Vagina (tissue), 2 donors: ENCODE measurements around the gene SYCP1. TPM values are rescaled to one million over a fixed set of nuclear protein-coding genes. Genes with fewer than 3 reads are reported as not detected.
"Not testable (repeated sequence)": the region's sequence is repeated elsewhere in the genome, so short reads cannot be mapped to it uniquely, and the experiment has no call there.

Experiments used
- DNase-seq, 2 donors: peaks; one replicate each; pipeline ENCODE4 v3.0.0-alpha.2; 2017; ENCODE audit errors: extremely low spot score in 2 of 2
- H3K27ac ChIP-seq: fragments of 200-600 bp; sonication (generic); one replicate; pipeline ENCODE4 v1.5.1; 2019
- H3K27me3 ChIP-seq: fragments of 200-600 bp; sonication (generic); one replicate; pipeline ENCODE4 v1.5.1; 2019
- H3K36me3 ChIP-seq, 2 donors: fragments of 200-600 bp; sonication (generic); one replicate each; pipeline ENCODE4 v1.5.1; 2017 to 2019
- H3K4me1 ChIP-seq: fragments of 200-600 bp; sonication (generic); one replicate; pipeline ENCODE4 v1.5.1; 2019
- H3K4me3 ChIP-seq, 2 donors: fragments of 200-600 bp; sonication (generic); 1 replicate in 1 of 2; 2 replicates in 1 of 2; pipeline ENCODE4 v1.5.1; 2016 to 2019
- H3K9me3 ChIP-seq: fragments of 200-600 bp; sonication (generic); one replicate; pipeline ENCODE4 v1.5.1; 2019
- POLR2A ChIP-seq, 2 donors: fragments of 450-650 bp; IDR thresholded peaks; one replicate each; pipeline ENCODE4 v1.6.1; 2017; ENCODE audit warnings: antibody characterized with exemption in 2 of 2, mild to moderate bottlenecking in 2 of 2, moderate library complexity in 2 of 2
- POLR2AphosphoS5 ChIP-seq, 2 donors: sonication (generic); formaldehyde crosslinking; IDR thresholded peaks; one replicate each; pipeline ENCODE4 v1.9.0; 2017; ENCODE audit warnings: antibody characterized with exemption in 2 of 2, mild to moderate bottlenecking in 2 of 2, low read depth in 1 of 2; ENCODE audit not compliant: insufficient read depth in 1 of 2
- intact Hi-C: fragments of 100-400 bp; cut with DNase I; formaldehyde crosslinking; loops from one replicate; pipeline ENCODE4 v1.15.1; 2023
- total RNA-seq: library from RNA; depleted of rRNA; stranded (reverse); fragments of >200 nt; gene quantifications from one replicate; pipeline ENCODE4 v1.2.3, GENCODE V29; 2016
- TF ChIP-seq, protein P1 (sequence below), 3 experiments: fragments of 450-650 bp in 2 of 3; fragments of 200-600 bp in 1 of 3; sonication (generic) in 1 of 3; IDR thresholded peaks; one replicate each; pipeline ENCODE4 v1.5.1; 2017 to 2019; ENCODE audit warnings: antibody characterized with exemption in 3 of 3, mild to moderate bottlenecking in 2 of 3, moderate library complexity in 2 of 3

The SYCP1 gene
- total RNA-seq, 1 donor from 2014 or later: not detected

DNA sequence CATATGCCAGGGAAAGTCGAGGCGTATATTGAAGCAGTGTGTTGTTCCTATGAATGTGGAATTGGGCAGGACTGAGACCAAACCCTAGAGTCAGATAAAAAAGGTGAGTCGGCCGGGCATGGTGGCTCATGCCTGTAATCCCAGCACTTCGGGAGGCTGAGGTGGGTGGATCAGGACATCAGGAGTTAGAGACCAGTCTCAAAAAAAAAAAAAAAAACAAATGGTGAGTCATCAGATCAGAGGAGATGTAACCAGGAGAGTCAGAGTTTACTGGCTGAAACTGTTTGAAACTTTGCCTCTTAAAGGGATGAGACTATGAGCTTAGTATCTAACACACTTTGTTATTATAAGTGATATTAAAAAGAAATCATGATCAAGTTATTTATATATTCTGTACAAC, 26.4 kb upstream of the SYCP1 start:
- TF ChIP-seq, protein P1, sequence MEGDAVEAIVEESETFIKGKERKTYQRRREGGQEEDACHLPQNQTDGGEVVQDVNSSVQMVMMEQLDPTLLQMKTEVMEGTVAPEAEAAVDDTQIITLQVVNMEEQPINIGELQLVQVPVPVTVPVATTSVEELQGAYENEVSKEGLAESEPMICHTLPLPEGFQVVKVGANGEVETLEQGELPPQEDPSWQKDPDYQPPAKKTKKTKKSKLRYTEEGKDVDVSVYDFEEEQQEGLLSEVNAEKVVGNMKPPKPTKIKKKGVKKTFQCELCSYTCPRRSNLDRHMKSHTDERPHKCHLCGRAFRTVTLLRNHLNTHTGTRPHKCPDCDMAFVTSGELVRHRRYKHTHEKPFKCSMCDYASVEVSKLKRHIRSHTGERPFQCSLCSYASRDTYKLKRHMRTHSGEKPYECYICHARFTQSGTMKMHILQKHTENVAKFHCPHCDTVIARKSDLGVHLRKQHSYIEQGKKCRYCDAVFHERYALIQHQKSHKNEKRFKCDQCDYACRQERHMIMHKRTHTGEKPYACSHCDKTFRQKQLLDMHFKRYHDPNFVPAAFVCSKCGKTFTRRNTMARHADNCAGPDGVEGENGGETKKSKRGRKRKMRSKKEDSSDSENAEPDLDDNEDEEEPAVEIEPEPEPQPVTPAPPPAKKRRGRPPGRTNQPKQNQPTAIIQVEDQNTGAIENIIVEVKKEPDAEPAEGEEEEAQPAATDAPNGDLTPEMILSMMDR (IDR thresholded peaks at IDR 0.05): no peak
- no peak for TF ChIP-seq POLR2AphosphoS5 (IDR thresholded peaks at IDR 0.05; ENCODE audit: insufficient read depth in 1 of 2, low read depth in 1 of 2)
- no peak for TF ChIP-seq POLR2A (IDR thresholded peaks at IDR 0.05)
- Histone ChIP-seq H3K36me3 (no peaks in the 10 kb centered on the region), H3K4me3 (no peak overlapping the region), H3K4me1 (no peaks in the 10 kb centered on the region), H3K27ac (no peak overlapping the region), H3K27me3 (no peaks in the 10 kb centered on the region), H3K9me3 (no peaks in the 10 kb centered on the region)
- intact Hi-C loops: no loop called here
- DNase-seq: no peak

DNA sequence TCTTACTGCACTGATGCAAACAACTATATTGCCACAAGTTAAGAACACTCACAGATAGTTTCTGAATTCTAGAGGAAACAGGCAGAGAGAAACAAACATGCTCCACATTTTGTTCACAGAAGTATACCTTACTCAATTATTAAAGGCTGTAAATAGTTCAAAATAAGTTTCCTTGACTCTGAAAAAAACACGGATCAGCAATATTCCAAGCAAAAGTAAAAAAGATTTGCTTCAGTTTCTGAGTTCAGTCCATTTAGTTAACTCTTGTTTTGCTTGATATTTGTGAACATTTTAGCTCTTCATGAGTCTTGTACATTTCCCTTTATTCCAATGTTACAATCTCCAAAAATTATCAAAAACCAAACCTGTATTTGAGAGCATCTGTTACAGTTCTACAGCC, 24.6 kb upstream of the SYCP1 start:
- not testable (repeated sequence) for H3K4me1 ChIP-seq, H3K36me3 ChIP-seq, DNase-seq

DNA sequence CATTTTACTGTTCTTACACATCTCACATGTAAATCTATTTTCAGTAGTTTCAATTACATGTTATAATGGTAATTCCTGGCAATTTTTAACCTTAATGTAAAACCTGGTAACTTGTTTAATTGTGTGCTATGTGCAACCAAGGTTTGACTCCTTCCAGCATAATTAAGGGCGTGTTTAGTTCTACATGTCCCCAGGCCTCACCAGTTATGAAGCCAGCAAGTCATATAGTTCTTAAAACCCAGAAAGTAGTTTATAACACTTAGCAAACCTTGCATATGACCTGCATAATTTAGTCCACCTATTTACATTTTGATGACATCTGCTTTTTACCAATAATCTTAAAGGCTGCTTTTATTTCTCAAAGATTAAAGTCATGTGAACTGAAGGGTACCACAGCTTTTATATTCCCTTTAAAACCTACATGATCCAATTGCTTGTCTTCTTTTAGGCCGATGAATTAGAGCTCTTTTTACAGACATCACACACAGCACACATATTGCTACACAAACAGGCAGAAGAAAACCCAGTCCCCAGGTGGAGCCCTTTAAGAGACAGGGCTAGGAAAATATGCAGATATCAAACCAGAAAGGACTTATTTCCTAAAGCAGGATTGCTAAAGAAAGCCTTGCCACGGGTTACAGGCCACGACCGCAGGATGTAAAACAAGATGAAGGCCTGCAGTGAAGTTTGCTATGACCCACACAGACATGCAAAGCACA, 23.2 kb upstream of the SYCP1 start:
- Histone ChIP-seq H3K36me3 (no peaks in the 10 kb centered on the region), H3K9me3 (no peaks in the 10 kb centered on the region), H3K27ac (no peak overlapping the region), H3K4me1 (no peaks in the 10 kb centered on the region), H3K27me3 (no peaks in the 10 kb centered on the region), H3K4me3 (no peak overlapping the region)
- TF ChIP-seq POLR2AphosphoS5 (IDR thresholded peaks at IDR 0.05; ENCODE audit: insufficient read depth in 1 of 2, low read depth in 1 of 2): no peak
- no peak for TF ChIP-seq POLR2A (IDR thresholded peaks at IDR 0.05)
- TF ChIP-seq, protein P1 (IDR thresholded peaks at IDR 0.05): no peak
- intact Hi-C loops: no loop called here
- DNase-seq: no peak

More for the DNA sequence above, 24.6 kb upstream of the SYCP1 start:
- H3K4me3 ChIP-seq, H3K9me3 ChIP-seq, H3K27me3 ChIP-seq, H3K27ac ChIP-seq, intact Hi-C loops: not testable (repeated sequence)

DNA sequence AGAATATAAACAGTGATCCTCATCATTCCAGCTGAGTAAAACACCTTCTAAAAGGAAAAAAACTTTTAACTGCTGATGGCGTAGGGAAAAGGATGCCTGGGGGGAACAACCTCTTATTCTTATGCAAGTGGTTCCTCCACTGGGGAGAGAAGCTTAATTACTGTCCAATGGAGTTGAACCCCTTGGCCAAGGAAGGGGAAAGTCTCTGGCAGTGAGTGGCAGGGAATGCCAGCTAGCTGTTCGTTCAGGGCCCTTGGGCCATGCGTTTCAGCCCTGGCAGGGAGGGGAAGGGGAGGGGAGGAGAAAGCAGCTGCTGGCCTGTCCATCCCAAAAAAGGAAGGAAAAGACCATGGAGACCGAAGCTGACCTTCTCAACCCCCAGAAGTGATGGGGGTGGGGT, 22.6 kb upstream of the SYCP1 start:
- no peak for DNase-seq
- Histone ChIP-seq H3K4me1 (no peaks in the 10 kb centered on the region), H3K27ac (no peak overlapping the region), H3K36me3 (no peaks in the 10 kb centered on the region), H3K27me3 (no peaks in the 10 kb centered on the region), H3K4me3 (no peak overlapping the region), H3K9me3 (no peaks in the 10 kb centered on the region)
- intact Hi-C loops: no loop called here
- TF ChIP-seq POLR2AphosphoS5 (IDR thresholded peaks at IDR 0.05; ENCODE audit: insufficient read depth in 1 of 2, low read depth in 1 of 2) (no peak), POLR2A (IDR thresholded peaks at IDR 0.05) (no peak)
- TF ChIP-seq, protein P1 (IDR thresholded peaks at IDR 0.05): no peak

DNA sequence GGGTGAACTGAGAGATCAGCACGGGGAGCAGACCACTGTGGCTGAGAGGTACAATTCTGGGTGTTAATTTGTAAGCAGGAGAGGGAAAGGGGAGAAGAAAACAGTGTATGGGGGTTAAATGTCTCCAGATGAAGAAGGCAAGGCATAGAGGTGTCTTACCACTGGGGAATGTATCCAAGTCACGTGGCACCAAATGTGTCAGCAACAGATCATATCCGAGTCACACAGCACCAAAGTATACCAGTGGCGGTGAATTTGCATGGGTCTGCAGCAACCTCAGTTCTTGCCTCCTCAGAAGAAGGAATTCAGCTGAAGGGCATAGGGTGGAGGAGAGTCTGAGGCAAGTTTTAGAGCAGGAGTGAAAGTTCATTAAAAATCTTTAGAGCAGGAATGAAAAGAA, 21.2 kb upstream of the SYCP1 start:
- Histone ChIP-seq H3K27me3 (no peaks in the 10 kb centered on the region), H3K4me1 (no peaks in the 10 kb centered on the region), H3K4me3 (no peak overlapping the region), H3K27ac (no peak overlapping the region), H3K36me3 (no peaks in the 10 kb centered on the region), H3K9me3 (no peaks in the 10 kb centered on the region)
- intact Hi-C loops: no loop called here
- TF ChIP-seq, protein P1 (IDR thresholded peaks at IDR 0.05): no peak
- no peak for TF ChIP-seq POLR2AphosphoS5 (IDR thresholded peaks at IDR 0.05; ENCODE audit: insufficient read depth in 1 of 2, low read depth in 1 of 2)
- no peak for TF ChIP-seq POLR2A (IDR thresholded peaks at IDR 0.05)
- no peak for DNase-seq
